IMR-90 (cell line): ENCODE data around the gene SLC7A6. TPM values are rescaled to one million over a fixed set of nuclear protein-coding genes. Genes with fewer than 3 reads are reported as not detected.

Experiments used
- ATAC-seq: fragments of 200-7000 bp; cut with Tn5 transposase; 2 replicates; pipeline ENCODE4 v1.9.1; 2020; ENCODE audit warnings: low read depth, mild to moderate bottlenecking, moderate library complexity
- BruUV-seq: library from RNA; stranded (reverse); fragments of 400-500 nt; replicated peaks from 2 replicates; lab custom pipeline; 2021; lab: Mats Ljungman, UMichigan
- CTCF ChIA-PET: fragments of 300-600 bp; formaldehyde crosslinking; extraction: SDS; loops from one replicate; lab custom pipeline; 2021; ENCODE audit warnings: antibody characterized with exemption; lab: Yijun Ruan, JAX
- POLR2A ChIA-PET: fragments of 300-600 bp; sonication (Branson Sonifier 250); formaldehyde crosslinking; loops from one replicate; lab custom pipeline; 2022; ENCODE audit warnings: antibody characterized with exemption; ENCODE audit not compliant: unreplicated experiment; lab: Charles Lee
- DNase-seq: peaks from one replicate; pipeline ENCODE4 v3.0.0; 2013
- H2AFZ ChIP-seq: replicated peaks from 2 replicates; pipeline ENCODE3; 2013; ENCODE audit warnings: low read length, mild to moderate bottlenecking; ENCODE audit not compliant: poor library complexity
- H2AK5ac ChIP-seq: 2 replicates; pipeline ENCODE4 v1.6.1; 2013; ENCODE audit warnings: low read depth, low read length, inconsistent platforms
- H2AK9ac ChIP-seq: replicated peaks from 2 replicates; pipeline ENCODE3; 2013; ENCODE audit warnings: mild to moderate bottlenecking, low read depth, low read length, moderate library complexity; ENCODE audit not compliant: poor library complexity
- H2BK120ac ChIP-seq: 2 replicates; pipeline ENCODE4 v1.6.1; 2013; ENCODE audit warnings: low read depth, low read length, inconsistent platforms
- H2BK15ac ChIP-seq: 3 replicates; pipeline ENCODE4 v1.6.1; 2013; ENCODE audit warnings: low read depth, low read length, inconsistent platforms
- H2BK20ac ChIP-seq: 2 replicates; pipeline ENCODE4 v1.6.1; 2013; ENCODE audit warnings: low read depth, mild to moderate bottlenecking, inconsistent platforms, low read length, moderate library complexity
- H2BK5ac ChIP-seq: 2 replicates; pipeline ENCODE4 v1.6.1; 2013; ENCODE audit warnings: mild to moderate bottlenecking, low read depth, low read length, inconsistent platforms; ENCODE audit not compliant: poor library complexity, severe bottlenecking
- H3K14ac ChIP-seq: replicated peaks from 2 replicates; pipeline ENCODE4 v1.6.1; 2013; ENCODE audit warnings: low read depth, low read length, inconsistent platforms
- H3K18ac ChIP-seq: 2 replicates; pipeline ENCODE4 v1.6.1; 2013; ENCODE audit warnings: low read depth, low read length, control low read depth
- H3K23ac ChIP-seq: 2 replicates; pipeline ENCODE4 v1.6.1; 2013; ENCODE audit warnings: low read depth, low read length, inconsistent platforms
- H3K27ac ChIP-seq: 2 replicates; pipeline ENCODE4 v1.5.1; 2013; ENCODE audit warnings: mild to moderate bottlenecking, control low read depth, low read length; ENCODE audit not compliant: insufficient read depth
- H3K27me3 ChIP-seq: 2 replicates; pipeline ENCODE4 v1.6.1; 2013; ENCODE audit warnings: low read length; ENCODE audit not compliant: control insufficient read depth, insufficient read depth
- H3K36me3 ChIP-seq: 2 replicates; pipeline ENCODE4 v1.6.1; 2013; ENCODE audit warnings: low read length, mixed read lengths; ENCODE audit not compliant: control insufficient read depth, insufficient read depth
- H3K4ac ChIP-seq: 2 replicates; pipeline ENCODE4 v1.6.1; 2013; ENCODE audit warnings: low read depth, low read length, inconsistent platforms
- H3K4me1 ChIP-seq: 2 replicates; pipeline ENCODE4 v1.6.1; 2013; ENCODE audit warnings: low read length, mixed read lengths; ENCODE audit not compliant: control insufficient read depth, insufficient read depth
- H3K4me2 ChIP-seq: 2 replicates; pipeline ENCODE4 v1.6.1; 2013; ENCODE audit warnings: low read depth, mild to moderate bottlenecking, control low read depth, low read length, moderate library complexity
- H3K4me3 ChIP-seq: 2 replicates; pipeline ENCODE4 v1.5.1; 2013; ENCODE audit warnings: low read depth, mild to moderate bottlenecking, control low read depth, low read length, moderate library complexity; ENCODE audit not compliant: insufficient read depth
- H3K56ac ChIP-seq: 2 replicates; pipeline ENCODE4 v1.6.1; 2013; ENCODE audit warnings: low read length, inconsistent platforms; ENCODE audit not compliant: insufficient read depth; ENCODE audit errors: extremely low read depth
- H3K79me1 ChIP-seq, 2 experiments: 2 replicates each; pipeline ENCODE4 v1.6.1; 2013; ENCODE audit warnings: low read length in 2 of 2, inconsistent platforms in 1 of 2, low read depth in 1 of 2
- H3K9ac ChIP-seq: 2 replicates; pipeline ENCODE4 v1.6.1; 2013; ENCODE audit warnings: low read depth, low read length, control low read depth
- H3K9me1 ChIP-seq: 2 replicates; pipeline ENCODE4 v1.6.1; 2013; ENCODE audit warnings: low read length, inconsistent platforms; ENCODE audit not compliant: insufficient read depth
- H3K9me3 ChIP-seq: 2 replicates; pipeline ENCODE4 v1.6.1; 2013; ENCODE audit warnings: low read length; ENCODE audit not compliant: control insufficient read depth, insufficient read depth
- H4K20me1 ChIP-seq: 2 replicates; pipeline ENCODE4 v1.6.1; 2013; ENCODE audit warnings: low read length, inconsistent platforms; ENCODE audit not compliant: insufficient read depth
- H4K5ac ChIP-seq: 2 replicates; pipeline ENCODE4 v1.6.1; 2013; ENCODE audit warnings: mild to moderate bottlenecking, low read depth, low read length, control low read depth
- H4K8ac ChIP-seq, 2 experiments: 2 replicates each; pipeline ENCODE4 v1.6.1; 2013; ENCODE audit warnings: low read depth in 2 of 2, low read length in 2 of 2, control low read depth in 1 of 2, inconsistent platforms in 1 of 2
- H4K91ac ChIP-seq: 2 replicates; pipeline ENCODE4 v1.6.1; 2013; ENCODE audit warnings: low read depth, low read length, inconsistent platforms; ENCODE audit not compliant: insufficient read depth
- BHLHE40 ChIP-seq: fragments of 150-350 bp; IDR thresholded peaks from 2 replicates; pipeline ENCODE4 v1.6.1; 2016; ENCODE audit warnings: mild to moderate bottlenecking, low read depth, low read length
- CEBPB ChIP-seq: IDR thresholded peaks from 2 replicates; pipeline ENCODE4 v1.6.1; 2012; ENCODE audit warnings: low read depth, low read length, improper control_type of control experiment
- CHD1 ChIP-seq: IDR thresholded peaks from 2 replicates; pipeline ENCODE4 v1.6.1; 2012; ENCODE audit warnings: low read depth, low read length, improper control_type of control experiment
- FOS ChIP-seq: fragments of 150-350 bp; IDR thresholded peaks from 2 replicates; pipeline ENCODE4 v1.6.1; 2016; ENCODE audit warnings: low read depth, low read length
- MAFK ChIP-seq: IDR thresholded peaks from 2 replicates; pipeline ENCODE4 v1.6.1; 2012; ENCODE audit warnings: low read depth, low read length, improper control_type of control experiment
- MAZ ChIP-seq: IDR thresholded peaks from 2 replicates; pipeline ENCODE4 v1.6.1; 2012; ENCODE audit warnings: low read depth, mild to moderate bottlenecking, low read length, improper control_type of control experiment, moderate library complexity, borderline replicate concordance
- MXI1 ChIP-seq: IDR thresholded peaks from 2 replicates; pipeline ENCODE4 v1.6.1; 2012; ENCODE audit warnings: low read depth, mild to moderate bottlenecking, low read length, moderate library complexity, borderline replicate concordance
- NFE2L2 ChIP-seq: fragments of 150-350 bp; IDR thresholded peaks from 2 replicates; pipeline ENCODE4 v1.6.1; 2016; ENCODE audit warnings: low read depth, mild to moderate bottlenecking, low read length
- POLR2A ChIP-seq: IDR thresholded peaks from 2 replicates; pipeline ENCODE4 v1.6.1; 2012; ENCODE audit warnings: mild to moderate bottlenecking, low read depth, low read length
- RAD21 ChIP-seq: IDR thresholded peaks from 2 replicates; pipeline ENCODE4 v1.6.1; 2012; ENCODE audit warnings: low read length, improper control_type of control experiment
- RCOR1 ChIP-seq: IDR thresholded peaks from 2 replicates; pipeline ENCODE4 v1.6.1; 2012; ENCODE audit warnings: mild to moderate bottlenecking, low read length, improper control_type of control experiment; ENCODE audit not compliant: insufficient replicate concordance
- RFX5 ChIP-seq: IDR thresholded peaks from 2 replicates; pipeline ENCODE4 v1.8.0; 2012; ENCODE audit warnings: low read depth, mild to moderate bottlenecking, low read length, moderate library complexity
- WGBS, 2 experiments: methylation state at CpG; one replicate each; pipeline versions ENCODE4 v1.1.5 to v1.1.7; 2013; ENCODE audit warnings: missing lambda C conversion rate in 2 of 2; ENCODE audit not compliant: insufficient read length in 1 of 2; ENCODE audit errors: extremely low coverage in 2 of 2; 5-methylcytosine and 5-hydroxymethylcytosine counted together
- dilution Hi-C: fragments of 300-500 bp; cut with HindIII; formaldehyde crosslinking; loops from one replicate; pipeline ENCODE4 v1.14.3; 2018; ENCODE audit warnings: low sequenced_read_pairs; ENCODE audit not compliant: unreplicated experiment
- in situ Hi-C: fragments of 300-500 bp; cut with MboI; formaldehyde crosslinking; loops from 3 replicates; pipeline ENCODE4 v1.14.3; 2019; ENCODE audit warnings: low sequenced_read_pairs, inconsistent platforms, mixed read lengths
- intact Hi-C: fragments of 100-400 bp; cut with micrococcal nuclease; formaldehyde crosslinking; loops from 2 replicates; pipeline ENCODE4 v1.10.0; 2022
- polyA plus RNA-seq, 3 experiments: library from polyadenylated mRNA; depleted of rRNA; stranded (reverse); fragments of >200 nt; gene quantifications; 2 replicates each; pipeline ENCODE4 v1.2.3, GENCODE V29; 2012; ENCODE audit warnings: low replicate concordance in 1 of 3
- total RNA-seq: library from RNA; depleted of rRNA; stranded (reverse); fragments of >200 nt; gene quantifications from 2 replicates; pipeline ENCODE4 v1.2.3, GENCODE V29; 2012
- TF ChIP-seq, protein P1 (sequence below): conservative IDR thresholded peaks from 2 replicates; pipeline ENCODE4 v1.5.1; 2012; ENCODE audit warnings: mild to moderate bottlenecking, low read depth, low read length, improper control_type of control experiment
- TF ChIP-seq, protein P2 (sequence below): fragments of 150-350 bp; IDR thresholded peaks from 2 replicates; pipeline ENCODE4 v1.6.1; 2017; ENCODE audit warnings: mild to moderate bottlenecking, antibody characterized with exemption, low read length, low read depth
- TF ChIP-seq, protein P3 (sequence below): fragments of 150-350 bp; IDR thresholded peaks from 2 replicates; pipeline ENCODE4 v1.6.1; 2016; ENCODE audit warnings: low read depth, mild to moderate bottlenecking, low read length, moderate library complexity, borderline replicate concordance

Gene SLC7A6
- total and polyA plus RNA-seq, 2 of the 4 experiments (the other 2 are of a cell fraction) = 29.4 to 36.1 TPM

DNA sequence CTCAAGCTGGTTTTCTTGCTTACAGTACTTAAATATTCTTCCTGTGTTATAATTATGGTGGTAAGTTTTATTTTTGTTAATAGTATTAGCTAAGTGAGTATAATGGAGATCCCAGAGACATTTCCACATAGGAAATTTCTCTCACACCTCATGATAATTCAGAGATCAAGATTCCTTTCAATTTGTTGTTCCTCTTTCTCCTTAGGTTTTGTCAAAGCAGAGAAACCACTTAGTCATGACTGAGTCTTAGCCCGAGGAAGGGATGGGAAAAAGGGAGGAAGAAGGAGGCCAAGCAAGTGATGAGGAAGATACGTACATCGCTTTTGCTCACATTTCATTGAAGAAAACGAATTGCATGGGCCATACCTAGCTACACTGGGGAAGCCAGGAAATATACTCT, 46.8 kb upstream of the SLC7A6 start:
- ATAC-seq (no peak), DNase-seq (no peak)
- Histone ChIP-seq H3K4me1 (no peaks in the 10 kb centered on the region), H3K18ac (no peak overlapping the region), H3K9ac (no peak overlapping the region), H4K8ac (no peak overlapping the region), H3K36me3 (peaks cover 4% of the 10 kb centered on the region; the same call in 1 of the 2 replicates), H3K14ac (no peak overlapping the region), H2AK9ac (no peak overlapping the region), H3K56ac (no peak overlapping the region), H3K4ac (no peak overlapping the region), H2AK5ac (no peak overlapping the region), H4K20me1 (no peaks in the 10 kb centered on the region), H3K27ac (no peak overlapping the region), H3K79me1 (peaks cover 3% of the 10 kb centered on the region in 2 experiments; a peak in 2 of 4 replicates), H2BK120ac (no peak overlapping the region), H4K5ac (no peak overlapping the region), H2AFZ (no peak overlapping the region), H3K9me1 (peaks cover 5% of the 10 kb centered on the region), H2BK20ac (no peak overlapping the region), H3K4me3 (no peak overlapping the region), H2BK5ac (no peak overlapping the region), H4K91ac (no peak overlapping the region), H2BK15ac (no peak overlapping the region), H3K23ac (no peak overlapping the region), H3K9me3 (no peaks in the 10 kb centered on the region), H3K27me3 (no peaks in the 10 kb centered on the region), H3K4me2 (no peak overlapping the region)
- no TSS peak for BruUV-seq
- CTCF ChIA-PET = interaction anchor here (1.2 kb wide), 1 partner anchor 15 kb away, joined by 5 read pairs; no protein-coding TSS in a partner anchor
- intact Hi-C loops (no loop called here), in situ Hi-C loops (no loop called here), dilution Hi-C loops (no loop called here)
- TF ChIP-seq CEBPB (no peak), BHLHE40 (no peak), RFX5 (no peak), MXI1 (no peak), NFE2L2 (no peak), MAFK (no peak), FOS (no peak), POLR2A (no peak), CHD1 (no peak), RAD21 (no peak), RCOR1 (no peak), MAZ (no peak)
- TF ChIP-seq, protein P1, sequence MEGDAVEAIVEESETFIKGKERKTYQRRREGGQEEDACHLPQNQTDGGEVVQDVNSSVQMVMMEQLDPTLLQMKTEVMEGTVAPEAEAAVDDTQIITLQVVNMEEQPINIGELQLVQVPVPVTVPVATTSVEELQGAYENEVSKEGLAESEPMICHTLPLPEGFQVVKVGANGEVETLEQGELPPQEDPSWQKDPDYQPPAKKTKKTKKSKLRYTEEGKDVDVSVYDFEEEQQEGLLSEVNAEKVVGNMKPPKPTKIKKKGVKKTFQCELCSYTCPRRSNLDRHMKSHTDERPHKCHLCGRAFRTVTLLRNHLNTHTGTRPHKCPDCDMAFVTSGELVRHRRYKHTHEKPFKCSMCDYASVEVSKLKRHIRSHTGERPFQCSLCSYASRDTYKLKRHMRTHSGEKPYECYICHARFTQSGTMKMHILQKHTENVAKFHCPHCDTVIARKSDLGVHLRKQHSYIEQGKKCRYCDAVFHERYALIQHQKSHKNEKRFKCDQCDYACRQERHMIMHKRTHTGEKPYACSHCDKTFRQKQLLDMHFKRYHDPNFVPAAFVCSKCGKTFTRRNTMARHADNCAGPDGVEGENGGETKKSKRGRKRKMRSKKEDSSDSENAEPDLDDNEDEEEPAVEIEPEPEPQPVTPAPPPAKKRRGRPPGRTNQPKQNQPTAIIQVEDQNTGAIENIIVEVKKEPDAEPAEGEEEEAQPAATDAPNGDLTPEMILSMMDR = no peak
- TF ChIP-seq, protein P2, sequence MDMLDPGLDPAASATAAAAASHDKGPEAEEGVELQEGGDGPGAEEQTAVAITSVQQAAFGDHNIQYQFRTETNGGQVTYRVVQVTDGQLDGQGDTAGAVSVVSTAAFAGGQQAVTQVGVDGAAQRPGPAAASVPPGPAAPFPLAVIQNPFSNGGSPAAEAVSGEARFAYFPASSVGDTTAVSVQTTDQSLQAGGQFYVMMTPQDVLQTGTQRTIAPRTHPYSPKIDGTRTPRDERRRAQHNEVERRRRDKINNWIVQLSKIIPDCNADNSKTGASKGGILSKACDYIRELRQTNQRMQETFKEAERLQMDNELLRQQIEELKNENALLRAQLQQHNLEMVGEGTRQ = no peak
- TF ChIP-seq, protein P3, sequence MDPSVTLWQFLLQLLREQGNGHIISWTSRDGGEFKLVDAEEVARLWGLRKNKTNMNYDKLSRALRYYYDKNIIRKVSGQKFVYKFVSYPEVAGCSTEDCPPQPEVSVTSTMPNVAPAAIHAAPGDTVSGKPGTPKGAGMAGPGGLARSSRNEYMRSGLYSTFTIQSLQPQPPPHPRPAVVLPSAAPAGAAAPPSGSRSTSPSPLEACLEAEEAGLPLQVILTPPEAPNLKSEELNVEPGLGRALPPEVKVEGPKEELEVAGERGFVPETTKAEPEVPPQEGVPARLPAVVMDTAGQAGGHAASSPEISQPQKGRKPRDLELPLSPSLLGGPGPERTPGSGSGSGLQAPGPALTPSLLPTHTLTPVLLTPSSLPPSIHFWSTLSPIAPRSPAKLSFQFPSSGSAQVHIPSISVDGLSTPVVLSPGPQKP = no peak
- WGBS, 2 experiments = no CpG with 5 or more reads among the region's 4 CpGs
- POLR2A ChIA-PET = interaction anchor here (0.6 kb wide), 1 partner anchor 52 kb away, joined by 4 read pairs; no protein-coding TSS in a partner anchor
